ENCODE data around the gene PLA2R1. TPM values are rescaled to one million over a fixed set of nuclear protein-coding genes. Genes with fewer than 3 reads are reported as not detected.

The PLA2R1 gene
- polyA plus RNA-seq, 1 donor from 2014 or later, result 0.69 TPM

DNA sequence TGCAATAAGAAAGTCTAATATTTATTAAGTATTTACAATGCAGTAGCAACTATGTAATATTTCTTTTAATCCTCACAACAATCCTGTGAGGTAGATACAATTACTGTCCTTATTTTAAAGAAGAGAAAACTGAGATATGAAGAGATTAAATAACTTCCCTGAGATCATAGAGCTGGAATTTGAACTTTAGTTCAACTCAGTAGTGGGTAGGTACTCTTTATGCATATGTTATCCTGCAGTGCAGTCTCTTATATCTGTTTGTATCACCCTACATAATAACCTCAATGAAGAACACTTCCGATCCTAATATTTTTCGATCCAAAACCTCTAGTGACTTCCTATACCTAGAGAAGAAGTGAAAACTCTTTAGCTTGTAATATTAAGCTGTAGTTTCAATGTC, 64.2 kb downstream of the PLA2R1 start:
- Histone ChIP-seq H4K20me1 (ENCODE audit: insufficient read depth) (no peaks in the 10 kb centered on the region), H3K9me2 (ENCODE audit: insufficient read depth, low read length) (no peaks in the 10 kb centered on the region), H2AFZ (ENCODE audit: low read depth, low read length) (no peak overlapping the region), H3K4me3 (ENCODE audit: low read length) (no peak overlapping the region), H3K9me3 (ENCODE audit: low read length) (no peaks in the 10 kb centered on the region), H3K36me3 (ENCODE audit: insufficient read depth, low read length) (no peaks in the 10 kb centered on the region), H3K79me2 (replicated peaks; ENCODE audit: insufficient read depth, low read length) (no peaks in the 10 kb centered on the region), H3K4me2 (ENCODE audit: low read length) (no peak overlapping the region), H3F3A (ENCODE audit: insufficient read depth, low read length, poor library complexity, severe bottlenecking) (no peaks in the 10 kb centered on the region), H3K27ac (ENCODE audit: low read length) (no peak overlapping the region), H3K9ac (ENCODE audit: low read length) (no peak overlapping the region), H3K27me3 (ENCODE audit: insufficient read depth, low read depth, low read length) (no peaks in the 10 kb centered on the region)
- no peak for TF ChIP-seq TAF1 (IDR thresholded peaks at IDR 0.05; ENCODE audit: low read depth)
- TF ChIP-seq EZH2 (IDR thresholded peaks at IDR 0.05; ENCODE audit: borderline replicate concordance, insufficient read depth, low read length, poor library complexity, severe bottlenecking), result no peak
- TF ChIP-seq SMC3 (conservative IDR thresholded peaks at IDR 0.05; ENCODE audit: poor library complexity), result no peak
- TF ChIP-seq, protein P1, sequence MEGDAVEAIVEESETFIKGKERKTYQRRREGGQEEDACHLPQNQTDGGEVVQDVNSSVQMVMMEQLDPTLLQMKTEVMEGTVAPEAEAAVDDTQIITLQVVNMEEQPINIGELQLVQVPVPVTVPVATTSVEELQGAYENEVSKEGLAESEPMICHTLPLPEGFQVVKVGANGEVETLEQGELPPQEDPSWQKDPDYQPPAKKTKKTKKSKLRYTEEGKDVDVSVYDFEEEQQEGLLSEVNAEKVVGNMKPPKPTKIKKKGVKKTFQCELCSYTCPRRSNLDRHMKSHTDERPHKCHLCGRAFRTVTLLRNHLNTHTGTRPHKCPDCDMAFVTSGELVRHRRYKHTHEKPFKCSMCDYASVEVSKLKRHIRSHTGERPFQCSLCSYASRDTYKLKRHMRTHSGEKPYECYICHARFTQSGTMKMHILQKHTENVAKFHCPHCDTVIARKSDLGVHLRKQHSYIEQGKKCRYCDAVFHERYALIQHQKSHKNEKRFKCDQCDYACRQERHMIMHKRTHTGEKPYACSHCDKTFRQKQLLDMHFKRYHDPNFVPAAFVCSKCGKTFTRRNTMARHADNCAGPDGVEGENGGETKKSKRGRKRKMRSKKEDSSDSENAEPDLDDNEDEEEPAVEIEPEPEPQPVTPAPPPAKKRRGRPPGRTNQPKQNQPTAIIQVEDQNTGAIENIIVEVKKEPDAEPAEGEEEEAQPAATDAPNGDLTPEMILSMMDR (IDR thresholded peaks at IDR 0.05; ENCODE audit: poor library complexity, severe bottlenecking), result no peak
- TF ChIP-seq, protein P2, sequence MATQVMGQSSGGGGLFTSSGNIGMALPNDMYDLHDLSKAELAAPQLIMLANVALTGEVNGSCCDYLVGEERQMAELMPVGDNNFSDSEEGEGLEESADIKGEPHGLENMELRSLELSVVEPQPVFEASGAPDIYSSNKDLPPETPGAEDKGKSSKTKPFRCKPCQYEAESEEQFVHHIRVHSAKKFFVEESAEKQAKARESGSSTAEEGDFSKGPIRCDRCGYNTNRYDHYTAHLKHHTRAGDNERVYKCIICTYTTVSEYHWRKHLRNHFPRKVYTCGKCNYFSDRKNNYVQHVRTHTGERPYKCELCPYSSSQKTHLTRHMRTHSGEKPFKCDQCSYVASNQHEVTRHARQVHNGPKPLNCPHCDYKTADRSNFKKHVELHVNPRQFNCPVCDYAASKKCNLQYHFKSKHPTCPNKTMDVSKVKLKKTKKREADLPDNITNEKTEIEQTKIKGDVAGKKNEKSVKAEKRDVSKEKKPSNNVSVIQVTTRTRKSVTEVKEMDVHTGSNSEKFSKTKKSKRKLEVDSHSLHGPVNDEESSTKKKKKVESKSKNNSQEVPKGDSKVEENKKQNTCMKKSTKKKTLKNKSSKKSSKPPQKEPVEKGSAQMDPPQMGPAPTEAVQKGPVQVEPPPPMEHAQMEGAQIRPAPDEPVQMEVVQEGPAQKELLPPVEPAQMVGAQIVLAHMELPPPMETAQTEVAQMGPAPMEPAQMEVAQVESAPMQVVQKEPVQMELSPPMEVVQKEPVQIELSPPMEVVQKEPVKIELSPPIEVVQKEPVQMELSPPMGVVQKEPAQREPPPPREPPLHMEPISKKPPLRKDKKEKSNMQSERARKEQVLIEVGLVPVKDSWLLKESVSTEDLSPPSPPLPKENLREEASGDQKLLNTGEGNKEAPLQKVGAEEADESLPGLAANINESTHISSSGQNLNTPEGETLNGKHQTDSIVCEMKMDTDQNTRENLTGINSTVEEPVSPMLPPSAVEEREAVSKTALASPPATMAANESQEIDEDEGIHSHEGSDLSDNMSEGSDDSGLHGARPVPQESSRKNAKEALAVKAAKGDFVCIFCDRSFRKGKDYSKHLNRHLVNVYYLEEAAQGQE (IDR thresholded peaks at IDR 0.05; ENCODE audit: borderline replicate concordance), result no peak
- TF ChIP-seq EP300 (conservative IDR thresholded peaks at IDR 0.05; ENCODE audit: poor library complexity, severe bottlenecking), result no peak

DNA sequence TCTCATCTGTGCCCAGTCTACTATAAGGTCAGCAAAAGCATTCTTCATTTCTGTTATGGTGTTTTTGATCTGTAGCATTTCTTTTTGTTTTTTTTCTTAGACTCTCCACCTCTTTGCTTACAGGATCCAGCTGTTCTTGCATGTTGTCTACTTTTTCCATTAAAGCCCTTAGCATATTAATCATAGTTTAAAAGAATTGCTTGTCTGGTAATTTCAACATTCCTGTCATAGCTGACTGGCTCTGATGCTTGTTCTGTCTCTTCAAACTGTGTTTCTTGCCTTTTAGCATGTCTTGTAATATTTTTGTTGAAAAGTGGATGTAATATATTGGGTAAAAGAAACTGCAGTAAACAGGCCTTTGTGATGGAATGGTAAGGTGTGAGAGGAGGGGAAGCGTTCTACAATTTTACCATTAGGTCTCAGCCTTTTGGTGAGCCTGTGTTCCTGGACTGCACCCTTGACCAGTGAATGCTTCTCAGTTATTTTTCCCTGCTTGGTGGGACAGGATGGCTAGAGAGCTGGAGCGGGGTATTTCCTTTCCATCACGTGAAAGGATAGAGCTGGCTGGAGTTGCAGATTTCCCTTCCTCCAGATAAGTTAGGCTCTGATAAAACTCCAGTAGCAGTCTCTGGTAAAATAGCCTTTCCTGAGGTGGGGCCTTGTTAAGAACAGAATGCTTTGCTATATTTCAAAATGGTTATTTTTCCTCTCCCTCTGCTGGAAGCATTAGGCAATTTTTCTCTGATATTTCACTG, 65.4 kb downstream of the PLA2R1 start:
- Histone ChIP-seq H3K9me2 (ENCODE audit: insufficient read depth, low read length) (no peaks in the 10 kb centered on the region), H3F3A (ENCODE audit: insufficient read depth, low read length, poor library complexity, severe bottlenecking) (no peaks in the 10 kb centered on the region), H3K27ac (ENCODE audit: low read length) (peak overlapping the region; percentile 70), H3K9me3 (ENCODE audit: low read length) (no peaks in the 10 kb centered on the region), H2AFZ (ENCODE audit: low read depth, low read length) (no peak overlapping the region), H3K79me2 (replicated peaks; ENCODE audit: insufficient read depth, low read length) (no peaks in the 10 kb centered on the region), H3K4me3 (ENCODE audit: low read length) (no peak overlapping the region), H4K20me1 (ENCODE audit: insufficient read depth) (no peaks in the 10 kb centered on the region), H3K9ac (ENCODE audit: low read length) (no peak overlapping the region), H3K4me2 (ENCODE audit: low read length) (no peak overlapping the region), H3K27me3 (ENCODE audit: insufficient read depth, low read depth, low read length) (no peaks in the 10 kb centered on the region), H3K36me3 (ENCODE audit: insufficient read depth, low read length) (no peaks in the 10 kb centered on the region)
- TF ChIP-seq, protein P1 (IDR thresholded peaks at IDR 0.05; ENCODE audit: poor library complexity, severe bottlenecking), result no peak
- TF ChIP-seq, protein P2 (IDR thresholded peaks at IDR 0.05; ENCODE audit: borderline replicate concordance), result no peak
- no peak for TF ChIP-seq MXI1 (conservative IDR thresholded peaks at IDR 0.05; ENCODE audit: poor library complexity, severe bottlenecking)
- TF ChIP-seq POLR2AphosphoS5 (IDR thresholded peaks at IDR 0.05), result no peak
- TF ChIP-seq SMC3 (conservative IDR thresholded peaks at IDR 0.05; ENCODE audit: poor library complexity), result no peak
- TF ChIP-seq EZH2 (IDR thresholded peaks at IDR 0.05; ENCODE audit: borderline replicate concordance, insufficient read depth, low read length, poor library complexity, severe bottlenecking), result no peak
- TF ChIP-seq TAF1 (IDR thresholded peaks at IDR 0.05; ENCODE audit: low read depth), result no peak
- no peak for TF ChIP-seq EP300 (conservative IDR thresholded peaks at IDR 0.05; ENCODE audit: poor library complexity, severe bottlenecking)
- TF ChIP-seq RAD21 (conservative IDR thresholded peaks at IDR 0.05), result no peak

Measured in neural cell (in vitro differentiated cells).